Ectodermal cell (in vitro differentiated cells): ENCODE results near the gene ACY1.
A peak's percentile ranks its signal among the peaks of the same experiment; 100 is the strongest.
"Not testable (repeated sequence)": the region's sequence is repeated elsewhere in the genome, so short reads cannot be mapped to it uniquely, and the experiment has no call there.

ENCODE experiments used
- H3K27ac ChIP-seq: 2 replicates; pipeline ENCODE4 v1.7.0; 2013; ENCODE audit warnings: mild to moderate bottlenecking, low read depth, low read length; ENCODE audit not compliant: insufficient read depth, poor library complexity, severe bottlenecking
- H3K27me3 ChIP-seq: 2 replicates; pipeline ENCODE4 v1.7.0; 2013; ENCODE audit warnings: mild to moderate bottlenecking, low read length; ENCODE audit not compliant: insufficient read depth, control insufficient read depth, poor library complexity, severe bottlenecking
- H3K36me3 ChIP-seq: one replicate; pipeline ENCODE4 v1.7.0; 2013; ENCODE audit warnings: low read length; ENCODE audit not compliant: control insufficient read depth, insufficient read depth
- H3K4me1 ChIP-seq: one replicate; pipeline ENCODE4 v1.7.0; 2013; ENCODE audit warnings: low read length; ENCODE audit not compliant: control insufficient read depth, insufficient read depth
- H3K4me3 ChIP-seq: 2 replicates; pipeline ENCODE4 v1.7.0; 2013; ENCODE audit warnings: low read depth, low read length, control low read depth; ENCODE audit not compliant: insufficient read depth
- H3K9me3 ChIP-seq: 2 replicates; pipeline ENCODE4 v1.7.0; 2013; ENCODE audit warnings: mild to moderate bottlenecking, low read length, moderate library complexity; ENCODE audit not compliant: control insufficient read depth
- WGBS, 2 experiments: methylation state at CpG; one replicate each; pipeline ENCODE4 v1.1.7; 2013; ENCODE audit warnings: missing lambda C conversion rate in 2 of 2; 5-methylcytosine and 5-hydroxymethylcytosine counted together

The ACY1 gene

DNA sequence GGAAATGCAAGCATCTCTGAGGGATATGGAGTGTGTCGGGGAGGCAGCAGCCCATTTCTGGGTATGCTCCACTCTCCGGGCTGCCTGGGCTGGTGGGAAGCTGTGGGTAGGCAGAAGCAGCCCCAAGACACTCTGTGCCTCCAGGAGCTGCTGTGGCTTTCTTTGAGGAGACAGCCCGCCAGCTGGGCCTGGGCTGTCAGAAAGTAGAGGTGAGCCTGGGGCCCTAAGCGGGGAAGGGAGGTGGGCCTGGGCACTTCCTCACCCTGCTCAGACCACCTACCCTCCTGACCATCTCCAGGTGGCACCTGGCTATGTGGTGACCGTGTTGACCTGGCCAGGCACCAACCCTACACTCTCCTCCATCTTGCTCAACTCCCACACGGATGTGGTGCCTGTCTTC is 1.7 kb downstream of the ACY1 start:
- WGBS, 2 experiments, result 92 to 93% methylated on average over 6 of the region's 6 CpGs
- H3K27ac ChIP-seq, result no peak overlapping the region

DNA sequence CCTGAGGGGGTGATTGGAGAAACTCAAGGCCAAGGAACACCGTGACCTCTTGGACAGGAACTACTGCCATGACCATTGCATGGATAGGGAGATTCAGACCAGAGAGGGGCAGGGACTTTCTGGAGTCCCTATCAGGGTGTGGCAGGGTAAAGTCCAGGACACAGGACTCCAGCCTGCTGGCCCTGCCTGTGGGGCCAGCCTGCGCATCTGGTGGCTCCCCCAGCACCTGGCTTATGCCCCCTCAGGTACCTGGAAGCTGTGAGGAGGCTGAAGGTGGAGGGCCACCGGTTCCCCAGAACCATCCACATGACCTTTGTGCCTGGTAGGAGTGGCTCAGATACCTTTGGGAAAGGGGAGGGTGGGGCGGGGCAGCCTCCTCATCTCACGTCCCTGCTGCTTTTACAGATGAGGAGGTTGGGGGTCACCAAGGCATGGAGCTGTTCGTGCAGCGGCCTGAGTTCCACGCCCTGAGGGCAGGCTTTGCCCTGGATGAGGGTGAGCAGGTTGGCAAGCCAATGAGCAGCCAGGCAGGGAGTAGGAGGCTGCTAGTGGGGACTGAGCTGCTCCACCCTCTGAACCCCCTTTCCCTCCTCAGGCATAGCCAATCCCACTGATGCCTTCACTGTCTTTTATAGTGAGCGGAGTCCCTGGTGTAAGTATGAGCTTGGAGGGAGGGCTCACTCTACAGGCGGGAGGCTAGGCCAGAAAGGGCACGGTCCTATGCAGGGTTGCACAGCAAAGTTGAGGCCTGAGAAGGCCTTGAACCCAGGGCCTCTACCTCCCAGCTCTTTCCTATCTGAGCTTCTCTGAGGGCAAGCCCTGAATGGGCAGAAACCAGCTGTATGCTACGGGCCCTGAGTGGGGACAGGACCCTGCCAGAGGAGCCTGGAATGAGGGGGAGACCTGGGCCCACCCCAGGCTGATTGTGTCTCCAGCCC is 2.9 kb downstream of the ACY1 start:
- Histone ChIP-seq H3K4me3 (no peak overlapping the region), H3K36me3 (no peaks in the 10 kb centered on the region), H3K27me3 (no peaks in the 10 kb centered on the region), H3K4me1 (peaks cover 15% of the 10 kb centered on the region), H3K27ac (no peak overlapping the region), H3K9me3 (no peaks in the 10 kb centered on the region)
- 87 to 93% methylated on average over 12 of the region's 12 CpGs for WGBS, 2 experiments

More for the DNA sequence above, 1.7 kb downstream of the ACY1 start:
- peaks cover 15% of the 10 kb centered on the region for H3K4me1 ChIP-seq
- H3K27me3 ChIP-seq, result no peaks in the 10 kb centered on the region
- no peaks in the 10 kb centered on the region for H3K36me3 ChIP-seq
- H3K9me3 ChIP-seq, result no peaks in the 10 kb centered on the region
- H3K4me3 ChIP-seq, result no peak overlapping the region

DNA sequence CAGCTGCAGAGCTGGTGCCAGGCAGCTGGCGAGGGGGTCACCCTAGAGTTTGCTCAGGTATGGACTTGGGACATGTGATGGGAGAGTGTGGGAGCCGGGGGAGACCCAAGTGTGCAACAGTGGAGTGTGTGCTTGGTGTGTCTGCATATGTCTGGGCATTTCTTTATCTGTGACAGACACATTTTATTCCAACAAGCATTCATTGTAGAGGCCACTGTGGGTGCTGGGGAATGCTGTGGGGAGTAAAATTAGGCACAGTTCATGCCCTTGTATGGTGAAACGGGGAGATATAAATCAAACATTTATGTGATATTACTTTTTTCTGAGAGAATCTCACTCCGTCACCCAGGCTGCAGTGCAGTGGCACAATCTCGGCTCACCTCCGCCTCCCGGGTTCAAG is 4.2 kb downstream of the ACY1 start:
- Histone ChIP-seq H3K4me1 (peaks cover 12% of the 10 kb centered on the region), H3K4me3 (no peak overlapping the region), H3K36me3 (peaks cover 7% of the 10 kb centered on the region), H3K9me3 (no peaks in the 10 kb centered on the region), H3K27me3 (no peaks in the 10 kb centered on the region), H3K27ac (no peak overlapping the region)
- 95 to 96% methylated on average over 7 of the region's 7 CpGs for WGBS, 2 experiments

DNA sequence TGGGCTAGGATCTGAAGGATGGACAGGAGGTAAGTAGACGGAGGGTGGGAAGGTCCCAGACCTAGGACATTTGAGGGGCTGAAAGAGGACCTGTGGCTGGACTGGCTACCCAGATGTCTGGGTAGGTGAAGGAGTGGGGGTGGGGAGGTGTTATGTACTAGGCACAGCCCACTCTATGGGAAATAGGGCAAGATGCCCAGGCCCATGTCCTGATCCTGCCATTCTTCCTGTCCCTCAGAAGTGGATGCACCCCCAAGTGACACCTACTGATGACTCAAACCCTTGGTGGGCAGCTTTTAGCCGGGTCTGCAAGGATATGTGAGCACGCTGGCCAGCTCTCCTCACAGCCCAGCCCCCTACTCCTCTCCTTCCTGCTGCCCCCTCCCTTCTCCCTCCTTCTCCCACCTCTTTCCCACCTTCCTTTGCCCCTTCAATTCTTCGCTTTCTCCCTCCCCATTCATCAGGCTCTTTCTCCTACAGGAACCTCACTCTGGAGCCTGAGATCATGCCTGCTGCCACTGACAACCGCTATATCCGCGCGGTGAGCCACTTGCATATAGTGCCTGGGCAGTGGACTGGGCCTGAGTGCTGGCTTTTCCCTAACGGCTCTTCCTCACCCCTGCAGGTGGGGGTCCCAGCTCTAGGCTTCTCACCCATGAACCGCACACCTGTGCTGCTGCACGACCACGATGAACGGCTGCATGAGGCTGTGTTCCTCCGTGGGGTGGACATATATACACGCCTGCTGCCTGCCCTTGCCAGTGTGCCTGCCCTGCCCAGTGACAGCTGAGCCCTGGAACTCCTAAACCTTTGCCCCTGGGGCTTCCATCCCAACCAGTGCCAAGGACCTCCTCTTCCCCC is 5.2 kb downstream of the ACY1 start:
- peaks cover 10% of the 10 kb centered on the region for H3K4me1 ChIP-seq

DNA sequence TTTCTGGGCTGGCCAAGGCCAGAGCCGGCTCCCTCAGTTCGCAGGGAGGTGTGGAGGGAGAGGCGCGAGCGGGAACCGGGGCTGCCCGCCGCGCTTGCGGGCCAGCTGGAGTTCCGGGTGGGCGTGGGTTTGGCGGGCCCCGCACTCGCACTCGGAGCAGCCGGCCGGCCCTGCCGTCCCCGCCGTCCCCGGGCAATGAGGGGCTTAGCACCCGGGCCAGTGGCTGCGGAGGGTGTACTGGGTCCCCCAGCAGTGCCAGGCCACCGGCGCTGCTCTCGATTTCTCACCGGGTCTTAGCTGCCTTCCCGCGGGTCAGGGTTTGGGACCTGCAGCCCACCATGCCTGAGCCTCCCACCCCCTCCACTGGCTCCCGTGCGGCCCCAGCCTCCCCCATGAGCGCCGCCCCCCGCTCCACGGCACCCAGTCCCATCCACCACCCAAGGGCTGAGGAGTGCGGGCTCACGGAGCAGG is 7.2 kb downstream of the ACY1 start:
- not testable (repeated sequence) for H3K9me3 ChIP-seq, H3K4me1 ChIP-seq, H3K4me3 ChIP-seq, H3K27ac ChIP-seq, H3K27me3 ChIP-seq
- WGBS, 2 experiments, result 95% methylated on average over 38 of the region's 38 CpGs
- H3K36me3 ChIP-seq, result peaks cover 26% of the 10 kb centered on the region

More for the DNA sequence above, 5.2 kb downstream of the ACY1 start:
- Histone ChIP-seq H3K36me3 (peaks cover 15% of the 10 kb centered on the region), H3K4me3 (no peak overlapping the region), H3K27ac (no peak overlapping the region), H3K9me3 (no peaks in the 10 kb centered on the region), H3K27me3 (no peaks in the 10 kb centered on the region)
- 88 to 91% methylated on average over 15 of the region's 15 CpGs for WGBS, 2 experiments

DNA sequence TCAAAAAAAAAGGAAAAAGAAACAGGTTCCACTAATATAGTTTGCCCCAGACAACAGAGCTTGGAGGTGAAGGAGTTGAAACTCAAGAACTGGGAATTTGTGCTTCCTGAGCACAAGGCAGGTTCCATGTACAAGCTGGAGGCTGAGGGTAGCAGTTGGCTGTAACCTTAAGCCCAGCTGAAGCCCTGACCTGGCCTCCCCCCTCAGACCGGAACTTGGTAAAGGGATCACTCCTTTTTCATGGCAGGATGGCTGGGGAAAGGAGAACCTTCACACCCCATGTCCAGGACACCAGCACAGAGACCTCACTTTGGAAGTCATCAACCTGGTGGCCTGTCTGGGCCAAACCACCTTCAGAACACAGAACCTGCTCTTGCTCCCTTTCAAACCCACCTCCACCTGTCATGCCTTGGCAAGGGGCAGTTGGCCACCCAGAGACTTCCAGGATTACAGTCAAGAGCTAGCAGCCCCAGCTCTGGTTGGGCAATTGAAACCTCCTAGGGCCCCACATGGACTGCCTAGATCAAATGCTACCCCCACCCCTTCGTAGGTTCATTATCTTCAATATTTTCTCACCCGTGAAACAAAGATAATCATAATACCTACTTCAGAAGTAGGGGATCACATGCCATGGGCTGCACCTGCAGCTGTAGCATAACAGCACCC is 8.8 kb downstream of the ACY1 start:
- Histone ChIP-seq H3K27ac (no peak overlapping the region), H3K36me3 (peaks cover 26% of the 10 kb centered on the region), H3K27me3 (no peaks in the 10 kb centered on the region), H3K4me1 (peaks cover 8% of the 10 kb centered on the region), H3K4me3 (no peak overlapping the region), H3K9me3 (no peaks in the 10 kb centered on the region)
- 94 to 96% methylated on average over 3 of the region's 3 CpGs for WGBS, 2 experiments

DNA sequence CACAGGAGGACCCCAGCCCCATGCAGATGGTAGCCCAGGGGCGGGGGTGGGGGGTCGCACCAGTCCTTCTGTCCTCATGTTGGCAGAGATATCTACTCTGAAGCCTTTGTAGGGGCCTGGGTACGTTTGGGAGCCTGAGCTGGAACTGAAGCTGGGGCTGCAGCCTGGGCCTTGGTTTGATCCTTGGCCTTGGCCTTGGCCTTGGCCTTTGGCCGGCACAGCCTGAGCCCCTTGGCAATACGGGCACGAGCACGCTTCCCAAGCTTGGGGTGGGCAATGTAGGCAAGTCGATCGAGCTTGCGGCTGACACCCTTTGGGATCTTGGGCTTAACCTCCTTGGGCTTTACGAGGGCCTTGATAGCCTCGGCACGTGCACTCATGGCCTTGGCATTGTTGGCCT is 10.3 kb downstream of the ACY1 start:
- not testable (repeated sequence) for H3K27me3 ChIP-seq, H3K27ac ChIP-seq, H3K4me1 ChIP-seq, H3K9me3 ChIP-seq, H3K4me3 ChIP-seq
- 94 to 95% methylated on average over 4 to 7 of the region's 13 CpGs for WGBS, 2 experiments
- H3K36me3 ChIP-seq, result peaks cover 26% of the 10 kb centered on the region

DNA sequence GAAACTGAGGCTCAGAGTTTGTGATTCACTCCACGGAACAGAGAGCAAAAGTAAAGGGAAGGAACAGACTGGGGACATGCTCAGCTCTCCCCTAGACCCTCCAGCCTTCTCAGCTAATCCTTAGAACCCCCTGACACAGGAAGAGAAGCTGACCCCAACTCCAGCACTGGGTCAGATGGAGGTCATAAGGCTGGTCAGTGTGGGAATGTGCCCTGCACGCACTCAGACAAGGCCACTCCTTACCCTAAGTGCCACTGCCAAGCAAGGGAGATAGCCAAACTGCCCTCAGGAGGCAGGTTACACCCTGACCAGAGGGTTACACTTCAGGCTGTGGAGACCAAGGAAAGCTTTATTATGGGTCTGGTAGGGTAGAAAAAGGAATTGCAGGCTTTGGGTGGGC is 11.2 kb downstream of the ACY1 start:
- 96 to 100% methylated on average over 2 of the region's 2 CpGs for WGBS, 2 experiments
- H3K9me3 ChIP-seq, result no peaks in the 10 kb centered on the region
- peaks cover 8% of the 10 kb centered on the region for H3K4me1 ChIP-seq
- H3K36me3 ChIP-seq, result peaks cover 26% of the 10 kb centered on the region
- peak overlapping the region; percentile 100 for H3K4me3 ChIP-seq
- H3K27ac ChIP-seq, result no peak overlapping the region
- no peaks in the 10 kb centered on the region for H3K27me3 ChIP-seq

DNA sequence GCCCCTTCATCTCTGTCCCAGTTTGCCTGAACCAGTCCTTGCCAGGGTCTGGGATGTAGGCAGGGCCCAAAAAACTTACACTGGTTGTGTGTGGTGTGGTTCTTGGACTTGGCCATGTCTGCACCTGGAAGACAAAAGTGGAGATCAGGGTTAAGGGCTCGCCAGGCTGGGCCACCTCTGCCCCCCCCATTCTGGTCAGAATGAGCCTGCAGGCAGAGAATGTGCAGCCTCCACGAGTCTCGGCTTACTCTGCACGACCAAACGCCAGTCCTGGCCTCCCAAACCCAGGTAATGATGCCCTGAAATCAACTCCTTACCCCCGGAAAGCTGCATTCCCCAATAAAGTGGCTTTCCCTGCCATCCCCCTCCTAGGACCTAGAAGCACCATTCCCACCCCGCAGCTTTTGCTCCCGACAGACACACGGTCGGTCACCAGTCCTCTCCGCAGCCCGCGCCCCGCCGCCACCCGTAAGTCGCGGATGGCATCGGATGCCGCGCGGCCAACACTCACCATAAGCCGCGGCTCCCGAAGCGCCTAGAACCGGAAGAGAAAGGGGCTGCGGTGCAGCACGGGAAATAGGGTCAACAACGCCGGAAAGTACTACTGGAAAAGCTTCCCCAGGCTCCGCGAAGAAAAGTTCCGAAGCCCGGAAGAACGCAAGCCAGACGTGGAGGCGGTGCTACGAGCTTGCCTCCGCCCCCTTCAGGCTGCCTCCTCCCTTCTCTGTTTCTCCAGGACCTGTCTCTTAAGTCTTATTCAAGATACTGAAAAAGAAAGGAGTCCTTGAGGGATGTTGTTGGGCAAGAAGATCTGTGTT is 12.2 kb downstream of the ACY1 start, which contains the start of gene RPL29:
Gene RPL29, minus strand, starts transcription at position 550 of the 818 bp plus-strand sequence. Its CDS starts 434 bp downstream, at position 116.
- Histone ChIP-seq H3K4me1 (peaks cover 8% of the 10 kb centered on the region), H3K27me3 (no peaks in the 10 kb centered on the region), H3K36me3 (peaks cover 26% of the 10 kb centered on the region), H3K9me3 (no peaks in the 10 kb centered on the region), H3K27ac (peak within 1 kb of the TSS; percentile 98), H3K4me3 (peak within 1 kb of the TSS; percentile 100)
- WGBS, 2 experiments, result 0 to 1% methylated on average over 40 of the region's 40 CpGs
